MCF 10A (cell line): Measurements from ENCODE around the gene MAP3K8. TPM values are rescaled to one million over a fixed set of nuclear protein-coding genes. Genes with fewer than 3 reads are reported as not detected.

Experiments
- BruUV-seq: library from RNA; stranded (reverse); fragments of 400-500 nt; replicated peaks from 2 replicates; lab custom pipeline; 2021; lab: Mats Ljungman, UMichigan
- CTCF ChIA-PET: fragments of 300-600 bp; sonication (Branson Sonifier 250); formaldehyde crosslinking; extraction: SDS; loops from one replicate; lab custom pipeline; 2021; ENCODE audit warnings: antibody characterized with exemption, inconsistent platforms; lab: Yijun Ruan, JAX
- POLR2A ChIA-PET: fragments of 300-600, 350-650 bp; sonication (Branson Sonifier 250); formaldehyde crosslinking; extraction: SDS; loops from one replicate; lab custom pipeline; 2020; ENCODE audit warnings: antibody characterized with exemption, inconsistent platforms; lab: Yijun Ruan, JAX
- DNase-seq: peaks from one replicate; pipeline ENCODE4 v3.0.0-alpha.2; 2018; ENCODE audit not compliant: unreplicated experiment
- H3K27ac Mint-ChIP-seq: one replicate; pipeline ENCODE4 v1.8.0; 2022; ENCODE audit warnings: mild to moderate bottlenecking, low read depth, mixed read lengths; ENCODE audit not compliant: unreplicated experiment
- H3K27me3 Mint-ChIP-seq: one replicate; pipeline ENCODE4 v1.8.0; 2022; ENCODE audit warnings: mixed read lengths; ENCODE audit not compliant: insufficient read depth, unreplicated experiment
- H3K36me3 Mint-ChIP-seq: one replicate; pipeline ENCODE4 v1.8.0; 2022; ENCODE audit warnings: mild to moderate bottlenecking, moderate library complexity, mixed read lengths; ENCODE audit not compliant: insufficient read depth, unreplicated experiment
- H3K4me1 Mint-ChIP-seq: one replicate; pipeline ENCODE4 v1.8.0; 2022; ENCODE audit warnings: mixed read lengths; ENCODE audit not compliant: insufficient read depth, unreplicated experiment
- H3K4me3 Mint-ChIP-seq: one replicate; pipeline ENCODE4 v1.8.0; 2022; ENCODE audit warnings: mild to moderate bottlenecking, moderate library complexity, mixed read lengths; ENCODE audit not compliant: unreplicated experiment
- H3K9me3 Mint-ChIP-seq: one replicate; pipeline ENCODE4 v1.8.0; 2022; ENCODE audit warnings: mixed read lengths; ENCODE audit not compliant: unreplicated experiment
- intact Hi-C: fragments of 100-400 bp; cut with micrococcal nuclease; formaldehyde crosslinking; loops from 2 replicates; pipeline ENCODE4 v1.14.1; 2022
- total RNA-seq: library from RNA; stranded (reverse); gene quantifications from 2 replicates; pipeline ENCODE4 v1.2.3, GENCODE V29; 2022
- TF ChIP-seq, protein P1 (sequence below): fragments of 200-600 bp; IDR thresholded peaks from one replicate; pipeline ENCODE4 v1.8.0; 2022; ENCODE audit warnings: antibody characterized with exemption, mild to moderate bottlenecking; ENCODE audit not compliant: unreplicated experiment

The MAP3K8 gene
- total RNA-seq, 1 experiment from 2014 or later = 1.5 TPM

DNA sequence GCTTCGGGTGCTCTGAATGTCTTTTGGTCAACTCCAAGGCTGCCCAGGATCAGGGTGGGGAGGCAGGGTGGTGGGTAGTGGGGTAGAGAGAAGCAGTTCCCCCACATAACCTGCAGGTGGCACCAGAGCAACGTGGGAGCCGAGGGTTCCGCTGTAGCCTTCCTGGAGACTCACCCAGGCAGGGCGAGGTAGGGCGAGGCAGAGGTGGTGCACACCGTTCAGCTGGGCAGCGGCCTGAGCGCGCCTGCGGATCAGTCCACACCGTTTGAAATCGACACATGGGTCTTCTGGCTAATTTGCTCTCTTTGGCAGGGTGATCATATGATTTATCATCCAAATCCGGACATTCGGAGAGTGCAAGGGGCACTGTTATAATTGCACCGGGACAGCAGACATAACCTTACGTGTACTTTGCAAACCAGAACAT lies 41.4 kb upstream of the MAP3K8 start:
- ChIA-PET CTCF (interaction anchor here (0.6 to 9.7 kb wide), 19 partner anchors 12 to 1149 kb away, joined by 3 to 77 read pairs (median 4); no protein-coding TSS in a partner anchor), POLR2A (interaction anchor here (1.2 kb wide), 1 partner anchor 198 kb away, joined by 4 read pairs; no protein-coding TSS in a partner anchor)
- no peak overlapping the region for H3K4me3 Mint-ChIP-seq
- H3K9me3 Mint-ChIP-seq = peaks cover 6% of the 10 kb centered on the region
- no peak overlapping the region for H3K27ac Mint-ChIP-seq
- peak; percentile 77 for DNase-seq
- TF ChIP-seq, protein P1, sequence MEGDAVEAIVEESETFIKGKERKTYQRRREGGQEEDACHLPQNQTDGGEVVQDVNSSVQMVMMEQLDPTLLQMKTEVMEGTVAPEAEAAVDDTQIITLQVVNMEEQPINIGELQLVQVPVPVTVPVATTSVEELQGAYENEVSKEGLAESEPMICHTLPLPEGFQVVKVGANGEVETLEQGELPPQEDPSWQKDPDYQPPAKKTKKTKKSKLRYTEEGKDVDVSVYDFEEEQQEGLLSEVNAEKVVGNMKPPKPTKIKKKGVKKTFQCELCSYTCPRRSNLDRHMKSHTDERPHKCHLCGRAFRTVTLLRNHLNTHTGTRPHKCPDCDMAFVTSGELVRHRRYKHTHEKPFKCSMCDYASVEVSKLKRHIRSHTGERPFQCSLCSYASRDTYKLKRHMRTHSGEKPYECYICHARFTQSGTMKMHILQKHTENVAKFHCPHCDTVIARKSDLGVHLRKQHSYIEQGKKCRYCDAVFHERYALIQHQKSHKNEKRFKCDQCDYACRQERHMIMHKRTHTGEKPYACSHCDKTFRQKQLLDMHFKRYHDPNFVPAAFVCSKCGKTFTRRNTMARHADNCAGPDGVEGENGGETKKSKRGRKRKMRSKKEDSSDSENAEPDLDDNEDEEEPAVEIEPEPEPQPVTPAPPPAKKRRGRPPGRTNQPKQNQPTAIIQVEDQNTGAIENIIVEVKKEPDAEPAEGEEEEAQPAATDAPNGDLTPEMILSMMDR = peak; percentile 98
- no TSS peak for BruUV-seq
- H3K4me1 Mint-ChIP-seq = peaks cover 14% of the 10 kb centered on the region
- intact Hi-C loops = loop anchor here (1.0 kb wide), 2 partner anchors 142 to 199 kb away; no protein-coding TSS in a partner anchor
- H3K36me3 Mint-ChIP-seq = peaks cover 5% of the 10 kb centered on the region
- no peaks in the 10 kb centered on the region for H3K27me3 Mint-ChIP-seq

- H3K27me3 Mint-ChIP-seq = no peaks in the 10 kb centered on the region
These were observed 37.7 kb upstream of the MAP3K8 start for GRCh38 chr10:30396293-30396692.

GRCh38 chr10:30396698-30397097 lies 37.3 kb upstream of the MAP3K8 start:
- no peaks in the 10 kb centered on the region for H3K27me3 Mint-ChIP-seq
- intact Hi-C loops = no loop called here

More at GRCh38 chr10:30396293-30396692, 37.7 kb upstream of the MAP3K8 start:
- no peak overlapping the region for H3K4me3 Mint-ChIP-seq
- DNase-seq = no peak
- no peaks in the 10 kb centered on the region for H3K36me3 Mint-ChIP-seq
- no TSS peak for BruUV-seq
- no peaks in the 10 kb centered on the region for H3K9me3 Mint-ChIP-seq
- intact Hi-C loops = no loop called here
- ChIA-PET CTCF (interaction anchor here (9.7 kb wide), 1 partner anchor 196 kb away, joined by 77 read pairs; no protein-coding TSS in a partner anchor), POLR2A (no interaction called here)
- TF ChIP-seq, protein P1 = no peak
- H3K27ac Mint-ChIP-seq = no peak overlapping the region
- peaks cover 4% of the 10 kb centered on the region for H3K4me1 Mint-ChIP-seq

DNA sequence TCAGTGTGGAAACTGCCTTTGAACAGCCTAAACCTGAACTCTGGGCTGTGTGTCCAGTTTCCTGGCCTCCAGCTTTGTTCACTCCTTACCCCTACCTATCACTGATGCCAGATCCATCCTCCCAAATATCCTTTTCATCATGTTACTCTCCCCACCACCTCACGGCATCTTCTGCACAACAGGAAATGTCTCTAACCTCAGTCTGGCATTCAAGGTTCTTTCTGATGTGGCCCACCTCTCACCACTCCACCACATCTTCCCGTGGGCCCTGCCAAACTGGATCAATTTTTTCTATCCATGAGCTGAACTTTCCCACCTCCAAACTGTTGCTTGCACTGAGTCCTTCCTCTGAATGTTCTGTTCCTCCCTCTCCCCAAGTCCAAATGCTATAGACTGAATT lies 35.8 kb upstream of the MAP3K8 start:
- H3K27me3 Mint-ChIP-seq = no peaks in the 10 kb centered on the region
- intact Hi-C loops = no loop called here
- TF ChIP-seq, protein P1 = no peak
- H3K9me3 Mint-ChIP-seq = no peaks in the 10 kb centered on the region
- BruUV-seq = no TSS peak
- ChIA-PET CTCF (interaction anchor here (0.6 to 1.0 kb wide), 2 partner anchors 188 to 193 kb away, joined by 4 read pairs; no protein-coding TSS in a partner anchor), POLR2A (no interaction called here)
- no peak overlapping the region for H3K4me3 Mint-ChIP-seq
- H3K27ac Mint-ChIP-seq = no peak overlapping the region
- no peaks in the 10 kb centered on the region for H3K36me3 Mint-ChIP-seq
- DNase-seq = no peak
- no peaks in the 10 kb centered on the region for H3K4me1 Mint-ChIP-seq

More at GRCh38 chr10:30396698-30397097, 37.3 kb upstream of the MAP3K8 start:
- ChIA-PET POLR2A (no interaction called here), CTCF (interaction anchor here (9.7 kb wide), 1 partner anchor 196 kb away, joined by 77 read pairs; no protein-coding TSS in a partner anchor)
- peaks cover 4% of the 10 kb centered on the region for H3K4me1 Mint-ChIP-seq
- no peak overlapping the region for H3K27ac Mint-ChIP-seq
- H3K4me3 Mint-ChIP-seq = no peak overlapping the region
- H3K36me3 Mint-ChIP-seq = no peaks in the 10 kb centered on the region
- BruUV-seq = no TSS peak
- TF ChIP-seq, protein P1 = no peak
- DNase-seq = no peak
- H3K9me3 Mint-ChIP-seq = no peaks in the 10 kb centered on the region
